ENCODE results near the gene TTLL11. TPM values are rescaled to one million over a fixed set of nuclear protein-coding genes. Genes with fewer than 3 reads are reported as not detected.

TTLL11 gene
- polyA plus RNA-seq, 1 of the 3 experiments (the other 2 are of a cell fraction), result 6.8 TPM

GRCh38 chr9:122008559-122008958 lies 84.5 kb downstream of the TTLL11 start:
- no peaks in the 10 kb centered on the region for H3K79me2 ChIP-seq (ENCODE audit: insufficient read depth)
- no peak overlapping the region for H3K4me2 ChIP-seq
- H3K4me3 ChIP-seq (ENCODE audit: low read depth in 2 of 2, low read length in 1 of 2), result no peak overlapping the region
- no peak for TF ChIP-seq JUND (IDR thresholded peaks at IDR 0.05)
- TF ChIP-seq, protein P1, sequence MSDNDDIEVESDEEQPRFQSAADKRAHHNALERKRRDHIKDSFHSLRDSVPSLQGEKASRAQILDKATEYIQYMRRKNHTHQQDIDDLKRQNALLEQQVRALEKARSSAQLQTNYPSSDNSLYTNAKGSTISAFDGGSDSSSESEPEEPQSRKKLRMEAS (IDR thresholded peaks at IDR 0.05; ENCODE audit: low read depth), result no peak
- no peak for TF ChIP-seq NFIC (IDR thresholded peaks at IDR 0.05; ENCODE audit: borderline replicate concordance)
- TF ChIP-seq TAF1 (IDR thresholded peaks at IDR 0.05; ENCODE audit: borderline replicate concordance, low read depth, low read length), result no peak
- TF ChIP-seq FOSL2 (IDR thresholded peaks at IDR 0.05; ENCODE audit: borderline replicate concordance, low read depth), result no peak
- TF ChIP-seq EP300 (IDR thresholded peaks at IDR 0.05; ENCODE audit: borderline replicate concordance in 1 of 2, low read depth in 1 of 2, low read length in 1 of 2), result no peak
- no peak for TF ChIP-seq NRF1 (IDR thresholded peaks at IDR 0.05; ENCODE audit: low read depth, low read length)
- TF ChIP-seq USF2 (IDR thresholded peaks at IDR 0.05; ENCODE audit: borderline replicate concordance, low read depth, low read length), result no peak
- no peak for TF ChIP-seq IRF3 (IDR thresholded peaks at IDR 0.05; ENCODE audit: low read depth, low read length)
- TF ChIP-seq MEF2A (IDR thresholded peaks at IDR 0.05; ENCODE audit: borderline replicate concordance, low read depth), result no peak
- no peak for TF ChIP-seq RCOR1 (IDR thresholded peaks at IDR 0.05; ENCODE audit: low read length)
- no peak for TF ChIP-seq TEAD4 (IDR thresholded peaks at IDR 0.05; ENCODE audit: borderline replicate concordance, insufficient read depth)
- TF ChIP-seq FOXM1 (IDR thresholded peaks at IDR 0.05; ENCODE audit: low read depth), result no peak
- TF ChIP-seq RAD21 (IDR thresholded peaks at IDR 0.05; ENCODE audit: low read length), result no peak
- no peak for TF ChIP-seq REST (IDR thresholded peaks at IDR 0.05; ENCODE audit: low read depth, low read length)
- no peak for TF ChIP-seq EZH2phosphoT487 (IDR thresholded peaks at IDR 0.05; ENCODE audit: borderline replicate concordance, low read depth)
- TF ChIP-seq RXRA (IDR thresholded peaks at IDR 0.05; ENCODE audit: borderline replicate concordance, low read depth), result no peak
- TF ChIP-seq CHD2 (IDR thresholded peaks at IDR 0.05; ENCODE audit: low read length, partially characterized antibody), result no peak
- no peak for TF ChIP-seq GATA2 (CRISPR knock-in tag; IDR thresholded peaks at IDR 0.05)
- ChIA-PET POLR2A (no interaction called here), CTCF (interaction anchor here (0.6 to 1.7 kb wide), 2 partner anchors 374 to 387 kb away, joined by 3 to 4 read pairs; no protein-coding TSS in a partner anchor)
- H3K27me3 ChIP-seq (ENCODE audit: insufficient read depth), result no peaks in the 10 kb centered on the region
- H3K9ac ChIP-seq, result no peak overlapping the region
- DNase-seq, result no peak
- H4K20me1 ChIP-seq (ENCODE audit: insufficient read depth), result no peaks in the 10 kb centered on the region
- 97% methylated on average over 10 of the region's 10 CpGs for WGBS (ENCODE audit: low lambda C conversion rate)
- peaks cover 0 to 3% of the 10 kb centered on the region in 2 experiments for H3K36me3 ChIP-seq (replicated peaks in 1 of 2; ENCODE audit: control insufficient read depth in 1 of 2, insufficient read depth in 2 of 2, low read length in 1 of 2)
- no peaks in the 10 kb centered on the region for H3F3A ChIP-seq (replicated peaks; ENCODE audit: insufficient read depth)
- H3K9me2 ChIP-seq, result no peaks in the 10 kb centered on the region
- no peaks in the 10 kb centered on the region for H3K4me1 ChIP-seq (ENCODE audit: control insufficient read depth in 1 of 2, insufficient read depth in 2 of 2, low read depth in 1 of 2, low read length in 1 of 2)
- no peaks in the 10 kb centered on the region for H3K9me3 ChIP-seq
- no peak overlapping the region for H3K27ac ChIP-seq (ENCODE audit: low read depth in 2 of 2, low read length in 1 of 2)
- H2AFZ ChIP-seq (ENCODE audit: low read depth), result no peak overlapping the region

Data from SK-N-SH (cell line).